ENCODE measurements around the gene IL1R2.

DNA sequence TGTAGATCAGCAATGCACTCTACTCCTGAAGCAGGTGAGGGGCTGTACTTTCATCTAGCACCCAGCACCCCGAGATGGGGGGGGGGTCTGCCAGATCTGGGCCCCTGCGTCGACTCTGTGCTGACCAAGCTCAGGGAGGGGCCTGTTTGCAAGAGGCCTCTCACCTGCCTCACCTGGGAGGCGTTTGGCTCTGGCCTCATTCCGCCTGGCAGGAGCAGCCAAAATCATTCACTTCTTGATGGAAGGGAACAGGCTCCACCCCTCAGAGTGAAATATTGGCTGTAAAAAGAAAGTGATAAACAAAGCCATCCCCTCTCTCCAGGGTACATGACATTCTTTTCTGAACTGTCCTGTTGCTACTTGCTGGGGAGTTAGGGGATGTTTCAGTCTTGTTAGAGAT, 10.7 kb upstream of the IL1R2 start:
- no peak for TF ChIP-seq POLR2A (IDR thresholded peaks at IDR 0.05)
- TF ChIP-seq, protein P1, sequence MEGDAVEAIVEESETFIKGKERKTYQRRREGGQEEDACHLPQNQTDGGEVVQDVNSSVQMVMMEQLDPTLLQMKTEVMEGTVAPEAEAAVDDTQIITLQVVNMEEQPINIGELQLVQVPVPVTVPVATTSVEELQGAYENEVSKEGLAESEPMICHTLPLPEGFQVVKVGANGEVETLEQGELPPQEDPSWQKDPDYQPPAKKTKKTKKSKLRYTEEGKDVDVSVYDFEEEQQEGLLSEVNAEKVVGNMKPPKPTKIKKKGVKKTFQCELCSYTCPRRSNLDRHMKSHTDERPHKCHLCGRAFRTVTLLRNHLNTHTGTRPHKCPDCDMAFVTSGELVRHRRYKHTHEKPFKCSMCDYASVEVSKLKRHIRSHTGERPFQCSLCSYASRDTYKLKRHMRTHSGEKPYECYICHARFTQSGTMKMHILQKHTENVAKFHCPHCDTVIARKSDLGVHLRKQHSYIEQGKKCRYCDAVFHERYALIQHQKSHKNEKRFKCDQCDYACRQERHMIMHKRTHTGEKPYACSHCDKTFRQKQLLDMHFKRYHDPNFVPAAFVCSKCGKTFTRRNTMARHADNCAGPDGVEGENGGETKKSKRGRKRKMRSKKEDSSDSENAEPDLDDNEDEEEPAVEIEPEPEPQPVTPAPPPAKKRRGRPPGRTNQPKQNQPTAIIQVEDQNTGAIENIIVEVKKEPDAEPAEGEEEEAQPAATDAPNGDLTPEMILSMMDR (IDR thresholded peaks at IDR 0.05): no peak

All from Peyer's patch (tissue), 4 donors.